Cardiac fibroblast (primary cell): ENCODE data around the gene EDIL3.

Source experiments
- DNase-seq, 2 donors: peaks; one replicate each; pipeline versions ENCODE4 v3.0.0 to v3.0.0-alpha.2; 2010; ENCODE audit warnings: low read depth in 2 of 2
- H3K4me3 ChIP-seq, 2 donors: replicated peaks in 1 of 2; 1 replicate in 1 of 2; 2 replicates in 1 of 2; pipeline ENCODE4 v1.5.1; 2011; ENCODE audit warnings: low read depth in 2 of 2, low read length in 2 of 2, mild to moderate bottlenecking in 2 of 2, moderate library complexity in 1 of 2
- TF ChIP-seq, protein P1 (sequence below): IDR thresholded peaks from one replicate; pipeline ENCODE4 v1.5.1; 2011; ENCODE audit warnings: low read depth, mild to moderate bottlenecking, low read length, inconsistent platforms

The EDIL3 gene

GRCh38 chr5:83947763-83948162, 436.9 kb downstream of the EDIL3 start:
- TF ChIP-seq, protein P1, sequence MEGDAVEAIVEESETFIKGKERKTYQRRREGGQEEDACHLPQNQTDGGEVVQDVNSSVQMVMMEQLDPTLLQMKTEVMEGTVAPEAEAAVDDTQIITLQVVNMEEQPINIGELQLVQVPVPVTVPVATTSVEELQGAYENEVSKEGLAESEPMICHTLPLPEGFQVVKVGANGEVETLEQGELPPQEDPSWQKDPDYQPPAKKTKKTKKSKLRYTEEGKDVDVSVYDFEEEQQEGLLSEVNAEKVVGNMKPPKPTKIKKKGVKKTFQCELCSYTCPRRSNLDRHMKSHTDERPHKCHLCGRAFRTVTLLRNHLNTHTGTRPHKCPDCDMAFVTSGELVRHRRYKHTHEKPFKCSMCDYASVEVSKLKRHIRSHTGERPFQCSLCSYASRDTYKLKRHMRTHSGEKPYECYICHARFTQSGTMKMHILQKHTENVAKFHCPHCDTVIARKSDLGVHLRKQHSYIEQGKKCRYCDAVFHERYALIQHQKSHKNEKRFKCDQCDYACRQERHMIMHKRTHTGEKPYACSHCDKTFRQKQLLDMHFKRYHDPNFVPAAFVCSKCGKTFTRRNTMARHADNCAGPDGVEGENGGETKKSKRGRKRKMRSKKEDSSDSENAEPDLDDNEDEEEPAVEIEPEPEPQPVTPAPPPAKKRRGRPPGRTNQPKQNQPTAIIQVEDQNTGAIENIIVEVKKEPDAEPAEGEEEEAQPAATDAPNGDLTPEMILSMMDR: no peak
- no peak for DNase-seq
- no peak overlapping the region for H3K4me3 ChIP-seq

DNA sequence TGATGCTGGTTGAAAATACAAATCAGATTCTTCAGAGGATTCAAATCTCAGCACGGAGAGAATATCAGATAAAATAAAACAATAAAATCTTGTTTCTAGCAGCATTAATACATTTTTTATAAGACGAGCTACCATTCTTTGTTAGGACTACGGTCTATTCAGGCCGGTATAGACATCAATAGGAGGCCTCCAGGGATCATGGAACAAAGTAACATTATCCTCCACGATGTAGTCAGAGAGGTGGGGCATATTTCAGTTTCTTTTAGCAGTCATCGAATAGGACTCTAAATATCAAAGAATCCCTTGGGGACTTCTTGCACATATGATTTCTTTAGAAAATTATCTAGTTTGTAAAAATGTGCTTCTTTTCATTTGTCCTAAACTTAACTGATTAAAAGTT, 438.2 kb downstream of the EDIL3 start:
- TF ChIP-seq, protein P1: no peak
- DNase-seq: no peak
- H3K4me3 ChIP-seq: no peak overlapping the region

- H3K4me3 ChIP-seq: no peak overlapping the region
- DNase-seq: no peak
- TF ChIP-seq, protein P1: no peak
Observed at GRCh38 chr5:83942155-83942554, 442.5 kb downstream of the EDIL3 start.

DNA sequence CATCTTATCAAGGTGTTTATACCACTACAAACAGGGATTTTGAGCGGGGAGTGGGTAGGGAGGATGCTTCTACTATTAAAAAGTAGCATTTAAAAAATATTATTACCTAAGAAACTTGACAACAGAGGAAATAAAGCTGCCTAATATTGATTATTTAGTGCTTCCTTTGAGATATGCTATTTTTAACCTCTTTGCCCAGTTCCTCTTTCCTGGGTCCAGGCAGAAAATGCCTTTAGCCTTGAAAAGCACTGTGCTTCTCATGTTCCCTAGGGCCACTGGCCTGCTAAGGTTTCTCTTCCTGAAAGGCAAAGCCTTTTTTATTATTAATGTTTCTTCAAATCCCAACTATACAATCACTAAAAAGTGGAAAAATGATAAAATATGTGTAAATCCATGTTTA, 446.8 kb downstream of the EDIL3 start:
- DNase-seq: no peak
- TF ChIP-seq, protein P1: no peak
- H3K4me3 ChIP-seq: no peak overlapping the region

DNA sequence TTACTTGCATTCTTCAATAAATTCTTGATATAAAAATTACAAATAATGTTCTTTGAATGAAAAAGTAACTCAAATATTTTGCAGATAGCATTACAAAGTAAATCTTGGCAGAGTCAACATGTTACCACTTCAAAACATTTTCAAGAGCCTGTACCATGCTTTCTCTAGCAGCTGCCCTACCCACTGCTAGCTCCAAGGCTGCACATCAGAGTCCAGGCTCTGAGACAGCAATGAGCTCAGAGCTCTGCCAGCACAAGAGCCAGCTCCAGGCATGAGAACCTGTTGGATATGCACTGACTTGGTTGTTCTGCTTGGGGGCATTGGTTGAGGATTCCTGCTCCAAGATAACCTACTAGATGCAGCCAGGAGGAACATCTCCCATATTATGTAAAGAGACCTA, 452.7 kb downstream of the EDIL3 start:
- no peak overlapping the region for H3K4me3 ChIP-seq
- no peak for DNase-seq
- TF ChIP-seq, protein P1: no peak

- no peak overlapping the region for H3K4me3 ChIP-seq
- TF ChIP-seq, protein P1: peak; percentile 85
- DNase-seq: peak; percentile 78 to 80
Observed at GRCh38 chr5:83927140-83927733, 457.4 kb downstream of the EDIL3 start.

- DNase-seq: peak in 1 of 2 donors; percentile 55
- no peak overlapping the region for H3K4me3 ChIP-seq
- TF ChIP-seq, protein P1: no peak
Observed at GRCh38 chr5:83925955-83926337, 458.7 kb downstream of the EDIL3 start.
